Stimulated activated CD4-positive, alpha-beta T cell treated with anti-CD3 and anti-CD28 coated beads, Interleukin-1b, Interleukin-23, amount 100 ng/mL, for 24 hours (primary cell): ENCODE measurements around the gene C10orf67.

Source experiments
- DNase-seq, 4 experiments: peaks; one replicate each; pipeline ENCODE4 v3.0.0-alpha.2; 2020; ENCODE audit warnings: low read depth in 4 of 4, low spot score in 1 of 4

C10orf67 gene

DNA sequence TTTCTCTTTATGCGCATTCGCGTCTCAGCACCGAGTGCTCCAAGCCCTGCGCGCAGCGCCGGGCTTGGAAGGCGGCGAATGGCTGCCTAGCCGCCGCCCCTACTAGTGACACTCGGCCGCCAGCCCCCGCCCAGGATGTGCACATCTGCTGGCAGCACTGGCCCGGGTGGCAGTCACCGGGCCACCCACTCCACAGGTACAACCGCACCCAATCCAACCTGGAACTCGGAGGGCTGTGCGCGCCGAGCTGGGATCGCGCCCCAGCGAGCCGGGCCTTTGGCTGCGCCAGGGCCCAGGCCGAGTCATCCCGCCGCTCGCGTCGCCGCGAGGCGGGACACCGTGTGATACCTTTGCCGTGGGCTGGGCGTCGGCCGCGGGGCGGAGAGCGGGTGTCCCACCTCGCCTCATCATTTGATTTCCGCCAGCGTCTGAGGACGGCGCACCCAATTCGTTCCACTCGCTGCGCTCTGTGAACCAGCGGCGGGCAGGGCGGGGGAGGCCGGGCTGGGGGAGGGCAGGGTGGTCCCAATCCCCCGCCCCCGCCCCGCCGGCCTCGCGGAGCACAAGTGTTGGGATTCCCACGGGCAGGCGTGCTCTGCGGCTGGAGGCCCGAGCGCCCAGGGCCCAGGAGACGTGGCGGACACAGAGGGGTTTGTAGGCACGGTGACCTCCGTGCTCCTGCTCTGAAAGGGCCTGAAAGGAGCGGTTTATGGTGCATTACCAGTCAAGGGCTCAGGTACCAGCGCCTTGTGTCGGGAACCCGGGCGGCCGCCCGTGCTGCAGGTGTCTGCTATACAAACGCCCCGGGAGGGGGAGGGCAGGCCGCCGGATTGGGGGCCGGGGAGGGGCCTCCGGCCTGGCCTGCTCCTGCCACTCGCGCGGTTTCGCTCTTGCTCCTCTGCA lies 170.3 kb downstream of the C10orf67 start:
- no peak for DNase-seq

DNA sequence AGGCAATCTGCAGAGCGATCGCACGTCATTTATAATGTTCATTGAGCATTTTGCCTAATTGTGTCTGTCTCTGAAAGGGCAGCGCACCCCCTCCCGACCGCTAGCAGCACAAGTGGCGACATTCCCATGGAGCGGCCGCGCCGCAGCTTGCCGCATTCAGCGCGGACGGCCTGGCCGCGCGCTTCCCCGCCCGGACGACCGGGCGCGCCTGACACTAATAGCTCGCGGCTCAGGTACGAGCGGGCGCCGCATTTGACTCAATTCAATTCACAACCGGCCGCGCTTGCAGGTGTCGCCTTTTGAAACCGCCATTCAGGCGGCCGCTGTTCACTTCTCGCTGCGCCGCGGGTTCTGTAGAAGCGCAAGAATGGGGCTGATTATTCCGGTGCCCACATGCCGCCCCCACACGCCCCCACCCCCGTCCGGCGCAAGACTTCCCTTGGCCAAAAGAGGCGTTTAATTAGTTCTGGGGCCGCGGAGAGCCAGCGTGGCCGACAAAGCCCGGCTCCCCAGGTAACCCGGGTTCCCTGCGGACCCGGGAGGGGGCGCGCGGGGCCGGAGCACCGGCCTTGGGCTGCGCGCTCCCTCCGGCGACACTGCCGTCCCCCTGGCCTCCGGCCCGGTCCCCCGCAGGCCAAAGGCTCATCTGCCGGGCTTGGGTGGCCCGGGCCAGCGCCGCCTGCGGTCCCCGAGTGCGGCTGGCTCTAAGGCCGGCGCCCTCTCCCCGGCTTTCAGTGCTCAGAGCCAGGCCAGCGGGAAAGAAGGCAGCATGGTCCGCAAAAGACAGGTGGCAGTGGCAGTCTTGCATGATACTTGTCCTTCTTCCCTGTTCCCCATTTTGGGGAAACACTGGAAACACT lies 171.2 kb downstream of the C10orf67 start:
- DNase-seq = no peak

- no peak for DNase-seq
Measured at GRCh38 chr10:23172429-23173213, 172.0 kb downstream of the C10orf67 start.

GRCh38 chr10:23171232-23171876 lies 173.2 kb downstream of the C10orf67 start:
- DNase-seq = no peak

GRCh38 chr10:23158370-23158769 lies 186.2 kb downstream of the C10orf67 start:
- DNase-seq = peak in 2 of 4 experiments; percentile 16 to 19

- DNase-seq = no peak
Measured at GRCh38 chr10:23157691-23158369, 186.8 kb downstream of the C10orf67 start.

- DNase-seq = no peak
Measured at GRCh38 chr10:23157239-23157681, 187.3 kb downstream of the C10orf67 start.

DNA sequence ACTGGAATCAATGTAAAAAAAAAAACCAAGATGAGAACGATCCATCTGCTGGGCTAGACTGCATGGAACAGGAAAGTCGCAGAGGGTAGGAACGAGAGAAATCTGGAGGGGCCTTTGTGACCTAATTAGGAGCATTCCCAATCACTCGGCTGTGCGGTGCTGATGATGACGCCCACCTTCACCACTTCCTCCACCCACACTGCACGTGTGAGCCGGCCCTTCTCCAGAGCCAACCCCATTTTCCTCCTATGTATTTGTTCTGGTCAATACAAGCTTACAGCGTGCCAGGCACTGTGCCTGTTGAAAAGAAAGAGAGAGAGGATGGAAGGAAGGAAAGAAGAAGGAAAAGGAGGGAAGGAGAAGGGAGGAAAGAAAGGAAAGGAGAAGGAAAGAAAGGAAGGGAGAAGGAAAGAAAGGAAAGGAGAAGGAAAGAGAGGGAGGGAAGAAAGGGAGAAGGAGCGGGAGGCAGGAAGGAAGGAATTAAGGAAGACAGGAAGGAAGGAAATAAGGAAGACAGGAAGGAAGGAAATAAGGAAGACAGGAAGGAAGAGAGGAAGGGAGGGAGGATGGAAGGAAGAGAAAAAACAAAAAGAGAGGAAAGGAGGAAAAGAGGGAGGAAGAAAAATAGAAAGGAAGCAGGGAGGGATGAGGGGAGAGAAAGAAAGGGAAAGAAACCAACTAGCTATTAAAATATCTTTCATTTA lies 188.0 kb downstream of the C10orf67 start:
- no peak for DNase-seq

GRCh38 chr10:23155169-23155568 lies 189.4 kb downstream of the C10orf67 start:
- DNase-seq = no peak
